GM23338 (cell line): ENCODE results near the gene LOXHD1. TPM values are rescaled to one million over a fixed set of nuclear protein-coding genes. Genes with fewer than 3 reads are reported as not detected.

ENCODE experiments used
- ATAC-seq: fragments of 200-7000 bp; cut with Tn5 transposase; 3 replicates; pipeline ENCODE4 v1.9.1; 2020
- DNase-seq: peaks from one replicate; pipeline ENCODE4 v3.0.0-alpha.2; 2015; ENCODE audit warnings: low spot score
- H2AFZ ChIP-seq: fragments of 200-600 bp; sonication (generic); 2 replicates; pipeline ENCODE4 v1.8.0; 2016; ENCODE audit warnings: antibody characterized with exemption, mild to moderate bottlenecking, moderate library complexity
- H3F3A ChIP-seq: fragments of 200-600 bp; sonication (generic); replicated peaks from 2 replicates; pipeline ENCODE4 v1.8.0; 2017; ENCODE audit warnings: antibody characterized with exemption, mixed run types, low read depth
- H3K27ac ChIP-seq: fragments of 200-600 bp; sonication (generic); 2 replicates; pipeline ENCODE4 v1.6.1; 2016; ENCODE audit warnings: low read depth
- H3K27me3 ChIP-seq: fragments of 200-600 bp; sonication (generic); 2 replicates; pipeline ENCODE4 v1.8.0; 2016; ENCODE audit warnings: mild to moderate bottlenecking, mixed run types, moderate library complexity; ENCODE audit not compliant: insufficient read depth
- H3K36me3 ChIP-seq: fragments of 200-600 bp; sonication (generic); 2 replicates; pipeline ENCODE4 v1.8.0; 2016; ENCODE audit warnings: mild to moderate bottlenecking; ENCODE audit not compliant: insufficient read depth
- H3K4me1 ChIP-seq: fragments of 200-600 bp; sonication (generic); 2 replicates; pipeline ENCODE4 v1.8.0; 2016; ENCODE audit warnings: mild to moderate bottlenecking, moderate library complexity; ENCODE audit not compliant: insufficient read depth
- H3K4me2 ChIP-seq: fragments of 200-600 bp; sonication (generic); 2 replicates; pipeline ENCODE4 v1.7.1; 2017; ENCODE audit warnings: mixed run types
- H3K4me3 ChIP-seq: fragments of 200-600 bp; sonication (generic); 2 replicates; pipeline ENCODE4 v1.6.1; 2016; ENCODE audit warnings: mixed run types
- H3K79me2 ChIP-seq: fragments of 200-600 bp; sonication (generic); replicated peaks from 2 replicates; pipeline ENCODE4 v1.8.0; 2017; ENCODE audit warnings: mild to moderate bottlenecking; ENCODE audit not compliant: insufficient read depth
- H3K9me2 ChIP-seq: fragments of 200-600 bp; sonication (generic); 2 replicates; pipeline ENCODE4 v1.8.0; 2017; ENCODE audit not compliant: insufficient read depth
- H4K20me1 ChIP-seq: fragments of 200-600 bp; sonication (generic); replicated peaks from 2 replicates; pipeline ENCODE4 v1.8.0; 2017; ENCODE audit warnings: mild to moderate bottlenecking; ENCODE audit not compliant: insufficient read depth
- H3K27ac Mint-ChIP-seq: 2 replicates; pipeline ENCODE4 v1.8.0; 2020; ENCODE audit warnings: inconsistent platforms, mild to moderate bottlenecking, moderate library complexity, mixed read lengths
- H3K27me3 Mint-ChIP-seq: 3 replicates; pipeline ENCODE4 v1.8.0; 2022; ENCODE audit warnings: low read depth, mild to moderate bottlenecking, moderate library complexity, mixed read lengths, inconsistent platforms; ENCODE audit not compliant: insufficient read depth, poor library complexity
- H3K36me3 Mint-ChIP-seq: 3 replicates; pipeline ENCODE4 v1.8.0; 2021; ENCODE audit warnings: low read depth, mild to moderate bottlenecking, inconsistent platforms, moderate library complexity, mixed read lengths
- H3K4me1 Mint-ChIP-seq: 3 replicates; pipeline ENCODE4 v1.8.0; 2020; ENCODE audit warnings: mild to moderate bottlenecking, inconsistent platforms, mixed read lengths
- H3K4me3 Mint-ChIP-seq: 3 replicates; pipeline ENCODE4 v1.8.0; 2021; ENCODE audit warnings: moderate library complexity, mild to moderate bottlenecking, inconsistent platforms, mixed read lengths
- H3K9me3 Mint-ChIP-seq: 3 replicates; pipeline ENCODE4 v1.8.0; 2020; ENCODE audit warnings: moderate library complexity, mild to moderate bottlenecking, inconsistent platforms, mixed read lengths
- CREB1 ChIP-seq: fragments of 250-450 bp; sonication (Bioruptor Pico); IDR thresholded peaks from 2 replicates; pipeline ENCODE4 v1.5.0; 2020; ENCODE audit warnings: low read depth, mild to moderate bottlenecking, moderate library complexity
- EZH2 ChIP-seq: fragments of 200-600 bp; sonication (generic); IDR thresholded peaks from one replicate; pipeline ENCODE4 v1.8.0; 2017; ENCODE audit warnings: antibody characterized with exemption, mild to moderate bottlenecking, low read depth; ENCODE audit not compliant: unreplicated experiment
- EZH2phosphoT487 ChIP-seq: fragments of 200-600 bp; sonication (generic); IDR thresholded peaks from one replicate; pipeline ENCODE4 v1.8.1; 2018; ENCODE audit warnings: antibody characterized with exemption; ENCODE audit not compliant: unreplicated experiment
- JUNB ChIP-seq: IDR thresholded peaks from one replicate; pipeline ENCODE4 v1.6.1; 2016; ENCODE audit warnings: antibody characterized with exemption; ENCODE audit not compliant: unreplicated experiment
- NANOG ChIP-seq: IDR thresholded peaks from 2 replicates; pipeline ENCODE4 v1.6.1; 2016; ENCODE audit warnings: antibody characterized with exemption, borderline replicate concordance
- POLR2AphosphoS5 ChIP-seq: IDR thresholded peaks from 2 replicates; pipeline ENCODE4 v1.6.1; 2016; ENCODE audit warnings: antibody characterized with exemption, low read depth
- STAT1 ChIP-seq: IDR thresholded peaks from one replicate; pipeline ENCODE4 v1.6.1; 2016; ENCODE audit warnings: antibody characterized with exemption; ENCODE audit not compliant: unreplicated experiment
- ZNF114 ChIP-seq: fragments of 250-450 bp; sonication (Bioruptor Pico); IDR thresholded peaks from 2 replicates; pipeline ENCODE4 v1.5.0; 2020; ENCODE audit warnings: mild to moderate bottlenecking, moderate library complexity
- ZNF331 ChIP-seq: fragments of 250-450 bp; sonication (Bioruptor Pico); IDR thresholded peaks from 2 replicates; pipeline ENCODE4 v1.5.0; 2020; ENCODE audit warnings: low read depth, mild to moderate bottlenecking, moderate library complexity
- polyA plus RNA-seq: library from polyadenylated mRNA; unstranded; fragments of >200 nt; fragmentation: Nextera tagmentation; extraction: Ambion mirVana; gene quantifications from 2 replicates; pipeline ENCODE4 v1.2.1, GENCODE V29; 2016
- total RNA-seq: library from RNA; depleted of rRNA; stranded (reverse); fragments of >200 nt; shearing (Covaris generic); gene quantifications from 2 replicates; pipeline ENCODE4 v1.2.3, GENCODE V29; 2014
- TF ChIP-seq, protein P1 (sequence below), 2 experiments: fragments of 200-600 bp in 1 of 2; sonication (generic) in 1 of 2; conservative IDR thresholded peaks; 2 replicates each; pipeline versions ENCODE4 v1.5.1 to v1.6.1; 2016 to 2017; ENCODE audit warnings: antibody characterized with exemption in 2 of 2, low read depth in 2 of 2, mild to moderate bottlenecking in 2 of 2, moderate library complexity in 1 of 2
- TF ChIP-seq, protein P2 (sequence below): IDR thresholded peaks from one replicate; pipeline ENCODE4 v1.6.1; 2018; ENCODE audit warnings: antibody characterized with exemption; ENCODE audit not compliant: unreplicated experiment

LOXHD1 gene
- total and polyA plus RNA-seq, 2 experiments from 2014 or later: 0.17 TPM; not detected in 1

DNA sequence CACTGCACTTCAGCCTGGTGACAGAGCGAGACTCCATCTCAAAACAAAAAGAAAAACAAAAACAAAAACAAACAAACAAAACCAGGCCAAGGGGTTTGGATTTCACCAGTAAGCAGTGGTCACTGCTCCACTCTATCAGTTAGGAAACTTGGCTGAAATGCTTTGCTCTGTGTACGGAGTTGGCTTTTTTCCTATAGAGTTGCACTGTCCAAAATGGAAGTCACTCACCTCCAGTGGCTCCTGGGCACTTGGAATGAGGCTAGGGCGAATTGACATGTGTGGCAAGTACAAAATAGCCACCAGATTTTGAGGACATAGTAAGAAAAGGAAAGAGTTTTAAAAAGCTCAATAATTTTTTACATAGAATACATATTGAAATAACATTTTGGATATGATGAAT, 228.7 kb downstream of the LOXHD1 start:
- Mint-ChIP-seq H3K4me3 (no peak overlapping the region), H3K27me3 (peaks cover 17% of the 10 kb centered on the region), H3K9me3 (no peaks in the 10 kb centered on the region), H3K4me1 (peaks cover 41% of the 10 kb centered on the region), H3K36me3 (no peaks in the 10 kb centered on the region; the same call in 2 of the 3 replicates), H3K27ac (no peak overlapping the region)
- Histone ChIP-seq H3K27ac (no peak overlapping the region), H3K79me2 (0 out of 2 replicates have a peak, but pooled peaks cover 3% of the 10 kb centered on the region), H2AFZ (no peak overlapping the region), H3K27me3 (no peaks in the 10 kb centered on the region), H3F3A (no peaks in the 10 kb centered on the region), H3K9me2 (no peaks in the 10 kb centered on the region), H3K36me3 (no peaks in the 10 kb centered on the region), H3K4me3 (no peak overlapping the region), H3K4me2 (no peak overlapping the region), H3K4me1 (peaks cover 16% of the 10 kb centered on the region), H4K20me1 (no peaks in the 10 kb centered on the region)
- DNase-seq: no peak
- TF ChIP-seq, protein P1, sequence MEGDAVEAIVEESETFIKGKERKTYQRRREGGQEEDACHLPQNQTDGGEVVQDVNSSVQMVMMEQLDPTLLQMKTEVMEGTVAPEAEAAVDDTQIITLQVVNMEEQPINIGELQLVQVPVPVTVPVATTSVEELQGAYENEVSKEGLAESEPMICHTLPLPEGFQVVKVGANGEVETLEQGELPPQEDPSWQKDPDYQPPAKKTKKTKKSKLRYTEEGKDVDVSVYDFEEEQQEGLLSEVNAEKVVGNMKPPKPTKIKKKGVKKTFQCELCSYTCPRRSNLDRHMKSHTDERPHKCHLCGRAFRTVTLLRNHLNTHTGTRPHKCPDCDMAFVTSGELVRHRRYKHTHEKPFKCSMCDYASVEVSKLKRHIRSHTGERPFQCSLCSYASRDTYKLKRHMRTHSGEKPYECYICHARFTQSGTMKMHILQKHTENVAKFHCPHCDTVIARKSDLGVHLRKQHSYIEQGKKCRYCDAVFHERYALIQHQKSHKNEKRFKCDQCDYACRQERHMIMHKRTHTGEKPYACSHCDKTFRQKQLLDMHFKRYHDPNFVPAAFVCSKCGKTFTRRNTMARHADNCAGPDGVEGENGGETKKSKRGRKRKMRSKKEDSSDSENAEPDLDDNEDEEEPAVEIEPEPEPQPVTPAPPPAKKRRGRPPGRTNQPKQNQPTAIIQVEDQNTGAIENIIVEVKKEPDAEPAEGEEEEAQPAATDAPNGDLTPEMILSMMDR (conservative IDR thresholded peaks at IDR 0.05; ENCODE audit: low read depth in 2 of 2): no peak
- TF ChIP-seq, protein P2, sequence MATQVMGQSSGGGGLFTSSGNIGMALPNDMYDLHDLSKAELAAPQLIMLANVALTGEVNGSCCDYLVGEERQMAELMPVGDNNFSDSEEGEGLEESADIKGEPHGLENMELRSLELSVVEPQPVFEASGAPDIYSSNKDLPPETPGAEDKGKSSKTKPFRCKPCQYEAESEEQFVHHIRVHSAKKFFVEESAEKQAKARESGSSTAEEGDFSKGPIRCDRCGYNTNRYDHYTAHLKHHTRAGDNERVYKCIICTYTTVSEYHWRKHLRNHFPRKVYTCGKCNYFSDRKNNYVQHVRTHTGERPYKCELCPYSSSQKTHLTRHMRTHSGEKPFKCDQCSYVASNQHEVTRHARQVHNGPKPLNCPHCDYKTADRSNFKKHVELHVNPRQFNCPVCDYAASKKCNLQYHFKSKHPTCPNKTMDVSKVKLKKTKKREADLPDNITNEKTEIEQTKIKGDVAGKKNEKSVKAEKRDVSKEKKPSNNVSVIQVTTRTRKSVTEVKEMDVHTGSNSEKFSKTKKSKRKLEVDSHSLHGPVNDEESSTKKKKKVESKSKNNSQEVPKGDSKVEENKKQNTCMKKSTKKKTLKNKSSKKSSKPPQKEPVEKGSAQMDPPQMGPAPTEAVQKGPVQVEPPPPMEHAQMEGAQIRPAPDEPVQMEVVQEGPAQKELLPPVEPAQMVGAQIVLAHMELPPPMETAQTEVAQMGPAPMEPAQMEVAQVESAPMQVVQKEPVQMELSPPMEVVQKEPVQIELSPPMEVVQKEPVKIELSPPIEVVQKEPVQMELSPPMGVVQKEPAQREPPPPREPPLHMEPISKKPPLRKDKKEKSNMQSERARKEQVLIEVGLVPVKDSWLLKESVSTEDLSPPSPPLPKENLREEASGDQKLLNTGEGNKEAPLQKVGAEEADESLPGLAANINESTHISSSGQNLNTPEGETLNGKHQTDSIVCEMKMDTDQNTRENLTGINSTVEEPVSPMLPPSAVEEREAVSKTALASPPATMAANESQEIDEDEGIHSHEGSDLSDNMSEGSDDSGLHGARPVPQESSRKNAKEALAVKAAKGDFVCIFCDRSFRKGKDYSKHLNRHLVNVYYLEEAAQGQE: no peak
- TF ChIP-seq STAT1 (no peak), ZNF331 (CRISPR knock-in tag) (no peak), ZNF114 (CRISPR knock-in tag) (no peak), POLR2AphosphoS5 (no peak)
- ATAC-seq: no peak

DNA sequence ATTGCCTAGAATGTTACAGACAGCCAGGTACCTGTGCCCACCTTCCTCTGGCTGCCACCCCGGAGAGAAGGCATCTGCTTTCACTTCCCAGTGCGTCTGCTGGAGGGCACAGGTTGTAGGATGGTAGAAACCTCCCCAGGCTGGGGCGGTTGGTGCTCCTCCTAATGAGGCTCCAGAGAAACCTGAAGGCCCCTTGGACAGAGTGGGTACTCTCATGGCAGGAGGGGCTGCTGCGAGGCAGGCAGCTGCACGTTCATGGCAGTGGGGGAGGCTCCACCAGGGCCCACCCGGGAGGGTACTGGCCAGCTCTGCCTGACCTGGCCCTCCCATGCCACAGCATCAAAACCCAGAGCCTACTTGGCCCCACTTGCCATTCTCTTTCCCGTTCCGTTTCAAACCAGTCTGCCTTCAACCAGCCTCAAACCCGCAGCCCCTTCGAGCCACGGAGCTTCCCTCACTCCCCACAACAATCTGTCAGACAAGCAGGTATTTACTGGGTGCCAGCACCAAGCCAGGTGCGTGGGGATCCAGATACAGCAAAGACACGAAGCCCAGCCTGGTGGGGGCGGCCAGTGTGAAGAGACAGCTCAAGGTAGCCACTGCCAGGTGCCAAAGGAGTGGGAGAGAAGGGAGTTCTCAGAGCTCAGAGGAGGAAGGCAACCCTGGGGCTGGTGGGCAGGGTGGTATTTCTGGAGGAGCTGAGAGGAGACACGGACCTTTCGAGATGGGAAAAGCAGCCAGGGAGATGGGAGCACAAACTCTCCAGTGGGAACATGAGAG, 229.6 kb downstream of the LOXHD1 start:
- no peaks in the 10 kb centered on the region; the same call in 2 of the 3 replicates for H3K36me3 Mint-ChIP-seq
- H3K27ac Mint-ChIP-seq: no peak overlapping the region
- H3K4me2 ChIP-seq: no peak overlapping the region
- H3K4me1 ChIP-seq: peaks cover 16% of the 10 kb centered on the region
- no peaks in the 10 kb centered on the region for H3K9me2 ChIP-seq
- DNase-seq (no peak), ATAC-seq (no peak)
- no peak overlapping the region for H3K27ac ChIP-seq
- H2AFZ ChIP-seq: no peak overlapping the region
- H4K20me1 ChIP-seq: no peaks in the 10 kb centered on the region
- no peak overlapping the region for H3K4me3 Mint-ChIP-seq
- no peaks in the 10 kb centered on the region for H3K36me3 ChIP-seq
- H3K9me3 Mint-ChIP-seq: no peaks in the 10 kb centered on the region
- peaks cover 41% of the 10 kb centered on the region for H3K4me1 Mint-ChIP-seq
- H3K27me3 Mint-ChIP-seq: peaks cover 17% of the 10 kb centered on the region
- H3K79me2 ChIP-seq: 0 out of 2 replicates have a peak, but pooled peaks cover under 1% of the 10 kb centered on the region
- H3K4me3 ChIP-seq: no peak overlapping the region
- H3F3A ChIP-seq: no peaks in the 10 kb centered on the region
- H3K27me3 ChIP-seq: no peaks in the 10 kb centered on the region
- TF ChIP-seq STAT1: no peak
- TF ChIP-seq JUNB: no peak
- TF ChIP-seq EZH2phosphoT487: no peak
- TF ChIP-seq CREB1: no peak
- TF ChIP-seq NANOG: no peak
- no peak for TF ChIP-seq EZH2
- TF ChIP-seq POLR2AphosphoS5: no peak
